Ovary (tissue), 9 donors: ENCODE data around the gene PRSS21. TPM values are rescaled to one million over a fixed set of nuclear protein-coding genes. Genes with fewer than 3 reads are reported as not detected.
A peak's percentile ranks its signal among the peaks of the same experiment; 100 is the strongest.

Experiments used
- DNase-seq, 5 donors: peaks; one replicate each; pipeline ENCODE4 v3.0.0-alpha.2; 2019 to 2020
- H3K27ac ChIP-seq, 2 donors: fragments of 200-600 bp; one replicate each; pipeline versions ENCODE4 v1.5.1 to v1.8.0; 2019 to 2022
- H3K27me3 ChIP-seq: fragments of 200-600 bp; one replicate; pipeline ENCODE4 v1.8.0; 2022
- H3K36me3 ChIP-seq: fragments of 200-600 bp; sonication (generic); one replicate; pipeline ENCODE4 v1.5.1; 2019
- H3K4me1 ChIP-seq: one replicate; pipeline ENCODE4 v1.8.1; 2013; ENCODE audit warnings: mild to moderate bottlenecking, moderate library complexity; ENCODE audit not compliant: insufficient read depth
- H3K4me3 ChIP-seq: fragments of 200-600 bp; sonication (generic); one replicate; pipeline ENCODE4 v1.5.1; 2017
- H3K9me3 ChIP-seq, 2 donors: fragments of 200-600 bp in 1 of 2; sonication (generic) in 1 of 2; one replicate each; pipeline versions ENCODE4 v1.5.1 to v1.8.1; 2013 to 2019; ENCODE audit warnings: mild to moderate bottlenecking in 1 of 2, moderate library complexity in 1 of 2
- EP300 ChIP-seq: sonication (generic); formaldehyde crosslinking; IDR thresholded peaks from one replicate; pipeline ENCODE4 v1.6.1; 2017; ENCODE audit warnings: antibody characterized with exemption
- POLR2A ChIP-seq: fragments of 450-650 bp; IDR thresholded peaks from one replicate; pipeline ENCODE4 v1.6.1; 2017; ENCODE audit warnings: antibody characterized with exemption, mild to moderate bottlenecking, moderate library complexity
- WGBS, 3 donors: extraction: QIAGEN DNeasy Blood & Tissue Kit in 1 of 3; methylation state at CpG; one replicate each; pipeline versions ENCODE4 v1.1.5 to v1.1.7; 2013 to 2017; 5-methylcytosine and 5-hydroxymethylcytosine counted together
- intact Hi-C, 4 donors: fragments of 100-400 bp; cut with DNase I; formaldehyde crosslinking; loops; one replicate each; pipeline versions ENCODE4 v1.11.0 to v1.15.1; 2022 to 2023
- polyA plus RNA-seq, 2 donors: library from polyadenylated mRNA; stranded (reverse); fragments of 200-250 nt in 1 of 2; fragments of 350-450 nt in 1 of 2; fragmentation: Illumina TruSeq in 1 of 2; extraction: RNeasy Lipid Tissue Mini Kit (QIAGEN cat#74804) in 1 of 2; gene quantifications; one replicate each; pipeline ENCODE4 v1.2.3, GENCODE V29; 2013 to 2014
- total RNA-seq, 7 donors: library from RNA; depleted of rRNA in 2 of 7; stranded (reverse); fragments of >200 nt in 2 of 7; fragmentation: NEBNext Ultra II Directional in 3 of 7; extraction: Animal tissue kit (Norgen Biotek cat#: 25700) in 3 of 7; gene quantifications; one replicate each; pipeline versions ENCODE4 v1.1.0 to v1.2.4, GENCODE V29; 2016 to 2023
- TF ChIP-seq, protein P1 (sequence below), 3 donors: fragments of 450-650 bp in 2 of 3; fragments of 200-600 bp in 1 of 3; IDR thresholded peaks; one replicate each; pipeline versions ENCODE4 v1.5.1 to v1.8.0; 2016 to 2022; ENCODE audit warnings: antibody characterized with exemption in 3 of 3, mild to moderate bottlenecking in 1 of 3
- donor health status: DM: no; HTN: no; CAD: no; lungs with moderate emphysema.
- donor health status: DM: no; HTN: no; CAD: no.
- donor health status: Bipolar disorder and iron deficiency.
- donor health status: DM: yes; HTN: yes; CAD: no.
- donor health status: DM: no; HTN: no; CAD: no.
- donor health status: DM: yes; HTN: yes; CAD: no.

PRSS21 gene
- total and polyA plus RNA-seq, 9 donors = 0.53 to 9.3 (median 1.0) TPM; not detected in 4

DNA sequence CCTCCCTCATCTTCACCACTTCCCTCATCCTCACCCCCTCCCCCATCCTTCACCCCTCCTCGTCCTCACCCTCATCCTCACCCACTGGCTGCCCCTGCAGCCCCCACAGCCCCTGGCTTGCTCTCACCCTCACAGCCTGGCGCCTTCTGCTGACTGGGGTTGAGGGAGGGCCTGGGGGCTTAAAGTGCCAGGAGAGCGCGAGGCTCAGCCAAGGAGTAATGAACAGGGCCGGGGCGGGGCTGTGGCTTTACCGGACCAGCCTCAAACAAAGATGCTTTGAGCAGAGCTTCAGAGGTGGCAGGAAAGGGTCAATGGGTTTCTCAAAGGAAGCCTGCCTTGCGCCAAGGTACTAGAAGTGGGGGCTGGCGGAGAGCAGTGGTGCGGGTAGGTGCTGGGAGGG, 29.6 kb upstream of the PRSS21 start, which contains the start of gene PRSS33:
Gene PRSS33, minus strand, starts transcription at position 155 of the 400 bp plus-strand sequence. CDS start 1,013 bp downstream, outside the sequence.
- Histone ChIP-seq H3K27ac (no peak within 1 kb of the TSS), H3K4me3 (no peak within 1 kb of the TSS), H3K9me3 (no peaks in the 10 kb centered on the region), H3K4me1 (no peaks in the 10 kb centered on the region), H3K27me3 (no peaks in the 10 kb centered on the region), H3K36me3 (no peaks in the 10 kb centered on the region)
- peak in 2 of 5 donors; percentile 13 to 15 for DNase-seq
- WGBS, 3 donors = 24 to 34% (median 33%) methylated on average over 9 to 10 of the region's 10 CpGs
- no peak for TF ChIP-seq POLR2A
- TF ChIP-seq EP300 = no peak
- TF ChIP-seq, protein P1, sequence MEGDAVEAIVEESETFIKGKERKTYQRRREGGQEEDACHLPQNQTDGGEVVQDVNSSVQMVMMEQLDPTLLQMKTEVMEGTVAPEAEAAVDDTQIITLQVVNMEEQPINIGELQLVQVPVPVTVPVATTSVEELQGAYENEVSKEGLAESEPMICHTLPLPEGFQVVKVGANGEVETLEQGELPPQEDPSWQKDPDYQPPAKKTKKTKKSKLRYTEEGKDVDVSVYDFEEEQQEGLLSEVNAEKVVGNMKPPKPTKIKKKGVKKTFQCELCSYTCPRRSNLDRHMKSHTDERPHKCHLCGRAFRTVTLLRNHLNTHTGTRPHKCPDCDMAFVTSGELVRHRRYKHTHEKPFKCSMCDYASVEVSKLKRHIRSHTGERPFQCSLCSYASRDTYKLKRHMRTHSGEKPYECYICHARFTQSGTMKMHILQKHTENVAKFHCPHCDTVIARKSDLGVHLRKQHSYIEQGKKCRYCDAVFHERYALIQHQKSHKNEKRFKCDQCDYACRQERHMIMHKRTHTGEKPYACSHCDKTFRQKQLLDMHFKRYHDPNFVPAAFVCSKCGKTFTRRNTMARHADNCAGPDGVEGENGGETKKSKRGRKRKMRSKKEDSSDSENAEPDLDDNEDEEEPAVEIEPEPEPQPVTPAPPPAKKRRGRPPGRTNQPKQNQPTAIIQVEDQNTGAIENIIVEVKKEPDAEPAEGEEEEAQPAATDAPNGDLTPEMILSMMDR (IDR thresholded peaks at IDR 0.05) = no peak
- intact Hi-C loops = no loop called here

DNA sequence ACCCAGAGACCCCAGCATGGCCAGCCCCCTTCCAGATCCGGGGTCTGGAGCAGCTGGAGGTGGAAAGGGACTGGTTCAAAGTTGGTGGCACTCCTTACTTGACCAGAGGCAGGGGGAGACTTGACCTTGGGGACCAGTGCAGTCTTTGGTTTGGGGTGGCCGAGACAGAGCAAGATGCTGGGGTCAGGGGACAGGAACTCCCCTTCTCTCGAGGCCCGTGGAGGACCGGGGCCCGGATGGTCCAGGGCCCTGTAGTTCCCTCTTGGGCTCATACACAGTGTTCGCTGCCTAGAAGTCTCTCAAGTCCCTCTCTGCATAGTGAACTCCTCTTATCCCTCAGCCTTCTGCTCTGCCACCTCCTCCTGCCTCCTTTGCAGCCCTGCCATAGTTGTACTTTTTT, 29.1 kb upstream of the PRSS21 start:
- no peak for TF ChIP-seq EP300
- TF ChIP-seq, protein P1 (IDR thresholded peaks at IDR 0.05) = no peak
- TF ChIP-seq POLR2A = no peak
- intact Hi-C loops = no loop called here
- WGBS, 3 donors = 15 to 28% (median 19%) methylated on average over 7 of the region's 7 CpGs
- H3K27ac ChIP-seq = no peak overlapping the region
- no peak overlapping the region for H3K4me3 ChIP-seq
- H3K4me1 ChIP-seq = no peaks in the 10 kb centered on the region
- no peaks in the 10 kb centered on the region for H3K9me3 ChIP-seq
- no peaks in the 10 kb centered on the region for H3K27me3 ChIP-seq
- peak in 1 of 5 donors; percentile 2 for DNase-seq
- no peaks in the 10 kb centered on the region for H3K36me3 ChIP-seq

DNA sequence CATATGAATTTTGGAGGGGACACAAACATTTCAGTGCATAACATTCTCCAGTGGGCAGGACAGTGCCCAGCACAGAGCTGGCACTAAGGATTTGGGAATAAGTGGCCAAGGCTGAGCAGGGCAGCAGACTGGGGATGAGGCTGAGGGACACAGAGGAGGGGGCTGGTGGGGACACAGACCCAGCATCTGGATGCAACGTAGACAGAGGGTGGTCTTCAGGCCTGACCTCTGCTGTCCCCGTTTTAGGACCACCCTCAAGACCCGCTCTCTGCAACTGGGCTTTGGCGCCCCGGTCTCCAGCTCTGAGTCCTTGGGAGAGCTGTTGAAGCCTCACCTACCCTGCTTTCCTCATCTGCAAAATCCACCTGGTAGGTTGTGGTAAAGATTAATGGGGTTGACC, 26.4 kb upstream of the PRSS21 start:
- Histone ChIP-seq H3K27ac (no peak overlapping the region), H3K4me1 (no peaks in the 10 kb centered on the region), H3K4me3 (no peak overlapping the region), H3K36me3 (no peaks in the 10 kb centered on the region), H3K9me3 (no peaks in the 10 kb centered on the region), H3K27me3 (no peaks in the 10 kb centered on the region)
- 74 to 81% (median 78%) methylated on average over 5 of the region's 5 CpGs for WGBS, 3 donors
- DNase-seq = peak in 1 of 5 donors; percentile 5
- TF ChIP-seq, protein P1 (IDR thresholded peaks at IDR 0.05) = no peak
- TF ChIP-seq EP300 (no peak), POLR2A (no peak)
- intact Hi-C loops = loop anchor here in 1 of 4 donors (2.0 kb wide), 1 partner anchor 54 kb away; no protein-coding TSS in a partner anchor

GRCh38 chr16:2791174-2791573, 25.9 kb upstream of the PRSS21 start:
- peak in 1 of 5 donors; percentile 7 for DNase-seq

More at GRCh38 chr16:2791174-2791573, 25.9 kb upstream of the PRSS21 start:
- H3K27me3 ChIP-seq = no peaks in the 10 kb centered on the region
- 56 to 60% (median 57%) methylated on average over 8 of the region's 8 CpGs for WGBS, 3 donors
- TF ChIP-seq EP300 (no peak), POLR2A (no peak)
- TF ChIP-seq, protein P1 (IDR thresholded peaks at IDR 0.05) = no peak
- no peaks in the 10 kb centered on the region for H3K4me1 ChIP-seq
- H3K36me3 ChIP-seq = no peaks in the 10 kb centered on the region
- intact Hi-C loops = loop anchor here in 1 of 4 donors (2.0 kb wide), 1 partner anchor 54 kb away; no protein-coding TSS in a partner anchor
- no peak overlapping the region for H3K4me3 ChIP-seq
- no peak overlapping the region for H3K27ac ChIP-seq
- H3K9me3 ChIP-seq = no peaks in the 10 kb centered on the region
